Fibroblast of pulmonary artery (primary cell): ENCODE measurements around the gene COMT.
"Not testable (repeated sequence)": the region's sequence is repeated elsewhere in the genome, so short reads cannot be mapped to it uniquely, and the experiment has no call there.

Source experiments
- DNase-seq: peaks from one replicate; pipeline ENCODE4 v3.0.0-alpha.2; 2010; ENCODE audit warnings: low read depth
- H3K4me3 ChIP-seq: replicated peaks from 2 replicates; pipeline ENCODE4 v1.5.1; 2011; ENCODE audit warnings: low read depth, mild to moderate bottlenecking, control low read depth, low read length, moderate library complexity
- CTCF ChIP-seq: IDR thresholded peaks from 2 replicates; pipeline ENCODE4 v1.5.1; 2011; ENCODE audit warnings: mild to moderate bottlenecking, control low read depth, low read length, inconsistent platforms; ENCODE audit errors: missing control alignments

The COMT gene

GRCh38 chr22:19903031-19903430, 38.5 kb upstream of the COMT start:
- TF ChIP-seq CTCF, result no peak
- DNase-seq, result no peak

GRCh38 chr22:19903513-19903912, 38.1 kb upstream of the COMT start:
- no peak for DNase-seq
- TF ChIP-seq CTCF, result no peak
- no peak overlapping the region for H3K4me3 ChIP-seq

More at GRCh38 chr22:19903031-19903430, 38.5 kb upstream of the COMT start:
- H3K4me3 ChIP-seq, result no peak overlapping the region

GRCh38 chr22:19904174-19904856, 37.3 kb upstream of the COMT start:
- no peak for TF ChIP-seq CTCF

GRCh38 chr22:19904935-19905334, 36.6 kb upstream of the COMT start:
- TF ChIP-seq CTCF, result no peak

More at GRCh38 chr22:19904174-19904856, 37.3 kb upstream of the COMT start:
- DNase-seq, result no peak
- no peak overlapping the region for H3K4me3 ChIP-seq

GRCh38 chr22:19905347-19906276, 36.0 kb upstream of the COMT start:
- no peak overlapping the region for H3K4me3 ChIP-seq
- TF ChIP-seq CTCF, result no peak
- no peak for DNase-seq

More at GRCh38 chr22:19904935-19905334, 36.6 kb upstream of the COMT start:
- no peak overlapping the region for H3K4me3 ChIP-seq
- no peak for DNase-seq

- H3K4me3 ChIP-seq, DNase-seq: not testable (repeated sequence)
Observed at GRCh38 chr22:19906864-19907263, 34.7 kb upstream of the COMT start.

GRCh38 chr22:19907902-19908301, 33.7 kb upstream of the COMT start:
- not testable (repeated sequence) for H3K4me3 ChIP-seq, DNase-seq
